ENCODE results near the gene FBXW11.

Gene FBXW11

GRCh38 chr5:172052450-172053236 lies 46.2 kb upstream of the FBXW11 start:
- TF ChIP-seq CTCF (IDR thresholded peaks at IDR 0.05; ENCODE audit: low read depth, low read length, poor library complexity, severe bottlenecking): no peak
- TF ChIP-seq EZH2phosphoT487 (IDR thresholded peaks at IDR 0.05; ENCODE audit: borderline replicate concordance, low read length): no peak
- H3K9me2 ChIP-seq (replicated peaks; ENCODE audit: control insufficient read depth, low read length): no peaks in the 10 kb centered on the region
- H3K4me1 ChIP-seq (ENCODE audit: control insufficient read depth, low read length): no peaks in the 10 kb centered on the region
- no peak overlapping the region for H3K27ac ChIP-seq (ENCODE audit: low read depth, low read length)
- no peaks in the 10 kb centered on the region for H4K20me1 ChIP-seq (ENCODE audit: control insufficient read depth, insufficient read depth, low read depth, low read length)
- H3K36me3 ChIP-seq (ENCODE audit: control insufficient read depth, low read length): peaks cover 16% of the 10 kb centered on the region
- H3K79me2 ChIP-seq (ENCODE audit: control insufficient read depth, low read length): no peaks in the 10 kb centered on the region
- no peak overlapping the region for H3K4me3 ChIP-seq (ENCODE audit: low read length)
- no peaks in the 10 kb centered on the region for H3K27me3 ChIP-seq (ENCODE audit: control insufficient read depth, low read length)
- no peaks in the 10 kb centered on the region for H3F3A ChIP-seq (ENCODE audit: control insufficient read depth, insufficient read depth)
- H3K9me3 ChIP-seq (ENCODE audit: control insufficient read depth, insufficient read depth, low read length): no peaks in the 10 kb centered on the region
- no peak overlapping the region for H3K4me2 ChIP-seq (ENCODE audit: low read length)

DNA sequence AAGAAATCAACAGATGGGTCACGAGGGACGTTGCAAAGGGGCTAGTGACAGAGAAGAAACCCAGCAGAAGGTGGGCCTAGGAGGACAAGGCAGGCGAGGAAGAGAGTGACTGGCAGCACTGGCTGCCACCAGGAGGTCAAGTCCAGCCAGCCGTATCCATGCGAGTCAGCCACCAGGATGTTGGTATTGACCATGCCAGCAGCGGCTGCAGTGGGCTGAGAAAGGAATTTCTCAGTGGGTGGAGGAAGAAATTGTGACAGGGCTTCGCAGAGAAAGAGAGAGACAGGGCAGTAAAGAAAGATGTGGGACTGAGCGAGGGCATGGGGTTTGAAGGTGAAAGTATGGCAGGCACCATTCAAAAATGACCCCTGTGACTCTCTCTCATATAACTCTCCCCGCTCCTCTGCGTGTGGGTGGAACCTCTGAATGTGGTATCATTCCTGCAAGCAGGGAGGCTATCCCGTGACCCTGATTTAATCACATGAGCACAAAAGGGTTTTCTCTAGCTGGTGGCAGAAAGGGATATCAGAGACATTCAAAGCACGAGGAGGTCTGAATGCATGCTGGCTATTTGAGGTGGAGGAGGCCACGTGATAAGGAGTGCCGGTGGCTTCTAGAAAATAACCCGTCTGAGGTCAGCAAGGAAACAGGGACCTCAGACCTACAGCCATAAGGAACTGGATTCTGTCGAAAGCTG lies 45.4 kb upstream of the FBXW11 start:
- Histone ChIP-seq H3K4me3 (ENCODE audit: low read length) (no peak overlapping the region), H3K9me2 (replicated peaks; ENCODE audit: control insufficient read depth, low read length) (no peaks in the 10 kb centered on the region), H3K27me3 (ENCODE audit: control insufficient read depth, low read length) (no peaks in the 10 kb centered on the region), H3K9me3 (ENCODE audit: control insufficient read depth, insufficient read depth, low read length) (no peaks in the 10 kb centered on the region), H3K4me1 (ENCODE audit: control insufficient read depth, low read length) (no peaks in the 10 kb centered on the region), H3K36me3 (ENCODE audit: control insufficient read depth, low read length) (peaks cover 13% of the 10 kb centered on the region), H3K4me2 (ENCODE audit: low read length) (no peak overlapping the region), H3K27ac (ENCODE audit: low read depth, low read length) (no peak overlapping the region), H4K20me1 (ENCODE audit: control insufficient read depth, insufficient read depth, low read depth, low read length) (no peaks in the 10 kb centered on the region), H3F3A (ENCODE audit: control insufficient read depth, insufficient read depth) (no peaks in the 10 kb centered on the region), H3K79me2 (ENCODE audit: control insufficient read depth, low read length) (no peaks in the 10 kb centered on the region)
- TF ChIP-seq CTCF (IDR thresholded peaks at IDR 0.05; ENCODE audit: low read depth, low read length, poor library complexity, severe bottlenecking) (no peak), EZH2phosphoT487 (IDR thresholded peaks at IDR 0.05; ENCODE audit: borderline replicate concordance, low read length) (no peak)

DNA sequence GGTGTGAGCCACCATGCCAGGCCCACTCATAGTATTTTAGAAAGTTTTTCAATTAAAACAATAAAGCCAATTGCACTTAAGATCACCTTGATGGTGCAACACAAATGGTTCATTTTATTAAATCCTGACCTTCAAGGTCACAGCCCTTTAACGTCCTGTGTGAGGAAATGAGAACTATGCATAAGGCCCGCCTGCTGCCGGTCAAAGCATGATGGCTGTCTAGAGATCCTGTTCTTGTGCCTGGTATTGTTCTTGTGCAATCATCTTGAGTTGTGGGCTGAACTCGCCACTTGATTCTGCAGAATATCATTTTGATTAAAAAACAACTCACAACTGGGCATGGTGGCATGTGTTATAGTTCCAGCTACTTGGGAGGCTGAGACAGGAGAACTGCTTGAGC lies 43.6 kb upstream of the FBXW11 start:
- Histone ChIP-seq H3K27me3 (ENCODE audit: control insufficient read depth, low read length) (no peaks in the 10 kb centered on the region), H3K79me2 (ENCODE audit: control insufficient read depth, low read length) (no peaks in the 10 kb centered on the region), H3K36me3 (ENCODE audit: control insufficient read depth, low read length) (peaks cover 13% of the 10 kb centered on the region), H3K9me2 (replicated peaks; ENCODE audit: control insufficient read depth, low read length) (no peaks in the 10 kb centered on the region), H3K27ac (ENCODE audit: low read depth, low read length) (no peak overlapping the region), H3K4me2 (ENCODE audit: low read length) (no peak overlapping the region), H4K20me1 (ENCODE audit: control insufficient read depth, insufficient read depth, low read depth, low read length) (no peaks in the 10 kb centered on the region), H3K4me1 (ENCODE audit: control insufficient read depth, low read length) (peaks cover 4% of the 10 kb centered on the region; the same call in 1 of the 2 replicates), H3K4me3 (ENCODE audit: low read length) (no peak overlapping the region), H3F3A (ENCODE audit: control insufficient read depth, insufficient read depth) (no peaks in the 10 kb centered on the region), H3K9me3 (ENCODE audit: control insufficient read depth, insufficient read depth, low read length) (no peaks in the 10 kb centered on the region)
- no peak for TF ChIP-seq CTCF (IDR thresholded peaks at IDR 0.05; ENCODE audit: low read depth, low read length, poor library complexity, severe bottlenecking)
- no peak for TF ChIP-seq EZH2phosphoT487 (IDR thresholded peaks at IDR 0.05; ENCODE audit: borderline replicate concordance, low read length)
